Measurements from ENCODE around the gene SH3RF2.
"Not testable (repeated sequence)": the region's sequence is repeated elsewhere in the genome, so short reads cannot be mapped to it uniquely, and the experiment has no call there.

Gene SH3RF2

DNA sequence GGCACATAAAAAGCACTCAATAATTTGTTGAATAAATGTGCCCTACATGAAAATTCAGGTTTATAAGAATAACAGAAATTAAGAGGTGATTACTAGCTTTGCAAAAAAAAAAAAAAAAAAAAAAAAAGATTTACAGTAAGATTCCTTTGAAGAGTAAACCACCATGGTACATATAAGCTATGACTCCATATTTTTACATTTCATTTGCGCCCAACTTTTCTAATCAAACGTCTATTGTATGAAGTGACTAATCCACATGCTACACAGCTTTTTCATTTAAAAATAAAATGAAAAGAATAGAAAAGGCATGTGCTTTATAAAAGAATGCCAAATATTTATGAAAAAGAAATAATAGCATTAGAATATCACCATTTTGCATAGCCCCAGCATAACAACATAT lies 169.1 kb downstream of the SH3RF2 start, which contains the start of gene PLAC8L1:
Gene PLAC8L1, minus strand, starts transcription at position 101 of the 400 bp plus-strand sequence. CDS start 1,266 bp downstream, outside the sequence.
- H3K36me3 ChIP-seq (ENCODE audit: insufficient read depth, low read depth, low read length): peaks cover 13% of the 10 kb centered on the region
- H3K9ac ChIP-seq (ENCODE audit: low read depth, low read length): no peak within 1 kb of the TSS
- no peak within 1 kb of the TSS for H3K27ac ChIP-seq (ENCODE audit: low read length)
- peaks cover 17% of the 10 kb centered on the region; the same call in 1 of the 2 replicates for H3K4me1 ChIP-seq (ENCODE audit: insufficient read depth, low read length)
- H3K27me3 ChIP-seq (ENCODE audit: insufficient read depth, low read length): no peaks in the 10 kb centered on the region
- H3K9me3 ChIP-seq (ENCODE audit: insufficient read depth, low read depth, low read length): no peaks in the 10 kb centered on the region
- no peak within 1 kb of the TSS for H3K4me3 ChIP-seq (ENCODE audit: low read length)

DNA sequence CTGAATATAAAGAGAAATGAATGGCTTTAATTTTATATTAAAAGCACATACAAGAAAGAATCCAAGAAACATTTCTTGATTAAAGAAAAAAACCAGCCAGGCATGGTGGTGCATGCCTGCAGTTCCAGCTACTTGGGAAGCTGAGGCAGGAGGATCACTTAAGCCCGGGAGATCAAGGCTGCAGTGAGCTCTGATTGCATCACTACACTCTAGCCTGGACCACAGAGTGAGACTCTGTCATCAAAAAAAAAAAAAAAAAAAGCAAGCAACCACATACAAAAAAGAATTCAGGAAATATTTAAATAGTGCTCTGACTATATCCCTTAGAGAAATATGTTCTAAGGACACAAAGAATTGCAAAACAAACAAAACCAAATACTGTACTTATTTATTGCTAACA lies 171.5 kb downstream of the SH3RF2 start:
- peaks cover 25% of the 10 kb centered on the region for H3K36me3 ChIP-seq (ENCODE audit: insufficient read depth, low read depth, low read length)
- no peak overlapping the region for H3K27ac ChIP-seq (ENCODE audit: low read length)
- no peaks in the 10 kb centered on the region for H3K9me3 ChIP-seq (ENCODE audit: insufficient read depth, low read depth, low read length)
- H3K4me3 ChIP-seq (ENCODE audit: low read length): no peak overlapping the region
- no peaks in the 10 kb centered on the region for H3K4me1 ChIP-seq (ENCODE audit: insufficient read depth, low read length)
- H3K9ac ChIP-seq (ENCODE audit: low read depth, low read length): no peak overlapping the region
- H3K27me3 ChIP-seq (ENCODE audit: insufficient read depth, low read length): no peaks in the 10 kb centered on the region

DNA sequence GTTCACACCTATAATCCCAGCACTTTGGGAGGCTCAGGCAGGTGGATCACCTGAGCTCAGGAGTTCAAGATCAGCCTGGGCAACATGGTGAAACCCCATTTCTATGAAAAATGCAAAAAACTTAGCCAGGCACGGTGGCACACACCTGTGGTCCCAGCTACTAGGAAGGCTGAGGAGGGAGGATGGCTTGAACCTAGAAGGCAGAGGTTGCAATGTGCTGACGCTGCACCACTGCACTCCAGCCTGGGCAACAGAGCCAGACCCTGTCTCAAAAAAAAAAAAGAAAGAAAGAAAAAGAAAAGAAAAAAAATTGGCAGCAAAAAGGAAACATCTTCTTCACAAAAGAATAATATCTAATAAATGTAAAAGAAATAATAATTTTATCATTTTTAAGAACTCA lies 172.5 kb downstream of the SH3RF2 start:
- not testable (repeated sequence) for H3K9me3 ChIP-seq (ENCODE audit: insufficient read depth, low read depth, low read length); H3K9ac ChIP-seq (ENCODE audit: low read depth, low read length); H3K4me3 ChIP-seq (ENCODE audit: low read length); H3K27me3 ChIP-seq (ENCODE audit: insufficient read depth, low read length); H3K27ac ChIP-seq (ENCODE audit: low read length); H3K4me1 ChIP-seq (ENCODE audit: insufficient read depth, low read length)
- peaks cover 35% of the 10 kb centered on the region for H3K36me3 ChIP-seq (ENCODE audit: insufficient read depth, low read depth, low read length)

DNA sequence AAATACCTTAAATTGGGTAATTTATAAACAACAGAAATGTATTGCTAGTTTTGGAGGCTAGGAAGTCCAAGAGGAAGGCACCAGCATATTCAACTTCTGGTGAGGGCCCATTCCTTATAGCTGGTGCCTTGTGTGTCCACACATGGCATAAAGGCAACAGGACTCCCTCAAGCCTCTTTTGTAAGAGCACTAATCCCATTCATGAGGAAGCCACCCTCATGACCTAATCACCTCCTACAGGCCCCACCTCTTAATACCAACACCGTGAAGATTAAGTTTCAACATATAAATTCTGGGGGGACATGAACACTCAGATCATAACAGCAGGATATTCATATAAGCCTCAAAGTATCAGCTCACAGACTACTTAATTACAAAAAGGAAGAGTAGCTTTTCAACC lies 173.0 kb downstream of the SH3RF2 start:
- Histone ChIP-seq H3K9ac (ENCODE audit: low read depth, low read length) (no peak overlapping the region), H3K27ac (ENCODE audit: low read length) (no peak overlapping the region), H3K9me3 (ENCODE audit: insufficient read depth, low read depth, low read length) (no peaks in the 10 kb centered on the region), H3K27me3 (ENCODE audit: insufficient read depth, low read length) (no peaks in the 10 kb centered on the region), H3K36me3 (ENCODE audit: insufficient read depth, low read depth, low read length) (peaks cover 35% of the 10 kb centered on the region), H3K4me3 (ENCODE audit: low read length) (no peak overlapping the region), H3K4me1 (ENCODE audit: insufficient read depth, low read length) (no peaks in the 10 kb centered on the region)

DNA sequence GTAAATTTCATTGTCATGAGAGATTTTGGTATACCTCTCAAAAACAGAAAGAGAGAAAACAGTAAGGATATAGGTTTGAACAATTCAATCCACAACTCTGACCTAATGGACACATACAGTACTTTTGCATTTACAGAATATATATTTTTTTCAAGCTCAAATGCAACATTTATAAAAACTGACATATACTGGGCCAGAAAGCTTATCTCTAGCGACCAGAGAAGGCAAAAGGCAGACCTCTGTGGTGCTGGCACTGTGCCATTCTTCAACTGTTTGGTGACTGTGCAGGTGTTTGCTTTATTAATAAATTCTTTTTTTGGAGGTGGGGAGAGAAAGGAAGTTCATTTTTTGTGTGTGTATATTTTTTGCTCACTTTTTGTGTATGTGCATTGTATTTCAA lies 175.0 kb downstream of the SH3RF2 start:
- Histone ChIP-seq H3K4me1 (ENCODE audit: insufficient read depth, low read length) (no peaks in the 10 kb centered on the region), H3K9me3 (ENCODE audit: insufficient read depth, low read depth, low read length) (no peaks in the 10 kb centered on the region), H3K9ac (ENCODE audit: low read depth, low read length) (no peak overlapping the region), H3K4me3 (ENCODE audit: low read length) (no peak overlapping the region), H3K27me3 (ENCODE audit: insufficient read depth, low read length) (no peaks in the 10 kb centered on the region), H3K27ac (ENCODE audit: low read length) (no peak overlapping the region), H3K36me3 (ENCODE audit: insufficient read depth, low read depth, low read length) (peaks cover 46% of the 10 kb centered on the region)

DNA sequence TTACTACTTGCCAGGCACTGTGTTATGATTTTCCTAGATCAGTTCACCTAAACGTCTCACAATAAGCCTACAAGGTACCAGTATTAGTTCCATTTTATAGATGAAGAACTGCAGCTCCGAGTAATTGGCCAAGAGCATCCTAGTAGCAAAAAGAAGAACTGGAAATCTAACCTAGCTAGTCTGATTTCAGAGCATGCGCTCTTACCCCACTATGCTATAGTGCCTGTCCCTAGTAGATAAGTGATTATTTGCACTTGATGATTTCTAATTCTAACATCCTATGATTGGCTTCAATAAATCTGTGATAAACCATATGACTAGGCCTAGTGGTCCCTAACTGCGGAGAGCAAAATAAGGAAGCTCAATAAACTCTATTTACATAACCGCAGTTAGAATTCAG lies 176.1 kb downstream of the SH3RF2 start:
- no peak overlapping the region for H3K27ac ChIP-seq (ENCODE audit: low read length)
- H3K9ac ChIP-seq (ENCODE audit: low read depth, low read length): no peak overlapping the region
- H3K4me3 ChIP-seq (ENCODE audit: low read length): no peak overlapping the region
- no peaks in the 10 kb centered on the region for H3K9me3 ChIP-seq (ENCODE audit: insufficient read depth, low read depth, low read length)
- no peaks in the 10 kb centered on the region for H3K4me1 ChIP-seq (ENCODE audit: insufficient read depth, low read length)
- H3K36me3 ChIP-seq (ENCODE audit: insufficient read depth, low read depth, low read length): peaks cover 57% of the 10 kb centered on the region
- H3K27me3 ChIP-seq (ENCODE audit: insufficient read depth, low read length): no peaks in the 10 kb centered on the region

All from iPS-20b (cell line).